ENCODE data around the gene C6orf62.

DNA sequence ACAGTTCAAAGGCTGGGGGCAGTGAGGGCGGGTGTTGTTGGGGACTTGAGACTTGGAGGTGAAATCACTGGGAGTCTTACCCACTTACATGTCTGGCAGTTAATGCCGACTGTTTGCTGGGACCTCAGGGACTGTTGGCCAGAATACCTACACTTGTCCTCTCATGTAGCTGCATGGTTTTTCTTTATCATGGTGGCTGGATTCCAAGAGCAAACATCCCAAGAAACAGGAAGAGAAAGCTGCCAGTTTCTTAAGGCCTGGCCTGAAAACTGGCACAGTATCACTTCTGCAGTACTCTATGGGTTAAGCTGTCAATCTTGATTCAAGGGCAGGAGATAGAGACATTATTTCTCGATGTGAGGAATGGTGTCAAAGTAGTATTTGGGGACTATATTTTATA, 19.8 kb upstream of the C6orf62 start:
- TF ChIP-seq, protein P1, sequence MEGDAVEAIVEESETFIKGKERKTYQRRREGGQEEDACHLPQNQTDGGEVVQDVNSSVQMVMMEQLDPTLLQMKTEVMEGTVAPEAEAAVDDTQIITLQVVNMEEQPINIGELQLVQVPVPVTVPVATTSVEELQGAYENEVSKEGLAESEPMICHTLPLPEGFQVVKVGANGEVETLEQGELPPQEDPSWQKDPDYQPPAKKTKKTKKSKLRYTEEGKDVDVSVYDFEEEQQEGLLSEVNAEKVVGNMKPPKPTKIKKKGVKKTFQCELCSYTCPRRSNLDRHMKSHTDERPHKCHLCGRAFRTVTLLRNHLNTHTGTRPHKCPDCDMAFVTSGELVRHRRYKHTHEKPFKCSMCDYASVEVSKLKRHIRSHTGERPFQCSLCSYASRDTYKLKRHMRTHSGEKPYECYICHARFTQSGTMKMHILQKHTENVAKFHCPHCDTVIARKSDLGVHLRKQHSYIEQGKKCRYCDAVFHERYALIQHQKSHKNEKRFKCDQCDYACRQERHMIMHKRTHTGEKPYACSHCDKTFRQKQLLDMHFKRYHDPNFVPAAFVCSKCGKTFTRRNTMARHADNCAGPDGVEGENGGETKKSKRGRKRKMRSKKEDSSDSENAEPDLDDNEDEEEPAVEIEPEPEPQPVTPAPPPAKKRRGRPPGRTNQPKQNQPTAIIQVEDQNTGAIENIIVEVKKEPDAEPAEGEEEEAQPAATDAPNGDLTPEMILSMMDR (conservative IDR thresholded peaks at IDR 0.05; ENCODE audit: low read depth in 2 of 2), result no peak
- TF ChIP-seq NANOG (IDR thresholded peaks at IDR 0.05; ENCODE audit: borderline replicate concordance) (no peak), EZH2 (IDR thresholded peaks at IDR 0.05; ENCODE audit: low read depth, unreplicated experiment) (no peak), POLR2AphosphoS5 (IDR thresholded peaks at IDR 0.05; ENCODE audit: low read depth) (no peak), EZH2phosphoT487 (IDR thresholded peaks at IDR 0.05; ENCODE audit: unreplicated experiment) (no peak), ZNF331 (CRISPR knock-in tag; IDR thresholded peaks at IDR 0.05; ENCODE audit: low read depth) (no peak), ZNF114 (CRISPR knock-in tag; IDR thresholded peaks at IDR 0.05) (no peak), JUNB (IDR thresholded peaks at IDR 0.05; ENCODE audit: unreplicated experiment) (no peak), CREB1 (CRISPR knock-in tag; IDR thresholded peaks at IDR 0.05; ENCODE audit: low read depth) (no peak), STAT1 (IDR thresholded peaks at IDR 0.05; ENCODE audit: unreplicated experiment) (no peak)
- TF ChIP-seq, protein P2, sequence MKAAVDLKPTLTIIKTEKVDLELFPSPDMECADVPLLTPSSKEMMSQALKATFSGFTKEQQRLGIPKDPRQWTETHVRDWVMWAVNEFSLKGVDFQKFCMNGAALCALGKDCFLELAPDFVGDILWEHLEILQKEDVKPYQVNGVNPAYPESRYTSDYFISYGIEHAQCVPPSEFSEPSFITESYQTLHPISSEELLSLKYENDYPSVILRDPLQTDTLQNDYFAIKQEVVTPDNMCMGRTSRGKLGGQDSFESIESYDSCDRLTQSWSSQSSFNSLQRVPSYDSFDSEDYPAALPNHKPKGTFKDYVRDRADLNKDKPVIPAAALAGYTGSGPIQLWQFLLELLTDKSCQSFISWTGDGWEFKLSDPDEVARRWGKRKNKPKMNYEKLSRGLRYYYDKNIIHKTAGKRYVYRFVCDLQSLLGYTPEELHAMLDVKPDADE (IDR thresholded peaks at IDR 0.05), result no peak
- TF ChIP-seq, protein P3, sequence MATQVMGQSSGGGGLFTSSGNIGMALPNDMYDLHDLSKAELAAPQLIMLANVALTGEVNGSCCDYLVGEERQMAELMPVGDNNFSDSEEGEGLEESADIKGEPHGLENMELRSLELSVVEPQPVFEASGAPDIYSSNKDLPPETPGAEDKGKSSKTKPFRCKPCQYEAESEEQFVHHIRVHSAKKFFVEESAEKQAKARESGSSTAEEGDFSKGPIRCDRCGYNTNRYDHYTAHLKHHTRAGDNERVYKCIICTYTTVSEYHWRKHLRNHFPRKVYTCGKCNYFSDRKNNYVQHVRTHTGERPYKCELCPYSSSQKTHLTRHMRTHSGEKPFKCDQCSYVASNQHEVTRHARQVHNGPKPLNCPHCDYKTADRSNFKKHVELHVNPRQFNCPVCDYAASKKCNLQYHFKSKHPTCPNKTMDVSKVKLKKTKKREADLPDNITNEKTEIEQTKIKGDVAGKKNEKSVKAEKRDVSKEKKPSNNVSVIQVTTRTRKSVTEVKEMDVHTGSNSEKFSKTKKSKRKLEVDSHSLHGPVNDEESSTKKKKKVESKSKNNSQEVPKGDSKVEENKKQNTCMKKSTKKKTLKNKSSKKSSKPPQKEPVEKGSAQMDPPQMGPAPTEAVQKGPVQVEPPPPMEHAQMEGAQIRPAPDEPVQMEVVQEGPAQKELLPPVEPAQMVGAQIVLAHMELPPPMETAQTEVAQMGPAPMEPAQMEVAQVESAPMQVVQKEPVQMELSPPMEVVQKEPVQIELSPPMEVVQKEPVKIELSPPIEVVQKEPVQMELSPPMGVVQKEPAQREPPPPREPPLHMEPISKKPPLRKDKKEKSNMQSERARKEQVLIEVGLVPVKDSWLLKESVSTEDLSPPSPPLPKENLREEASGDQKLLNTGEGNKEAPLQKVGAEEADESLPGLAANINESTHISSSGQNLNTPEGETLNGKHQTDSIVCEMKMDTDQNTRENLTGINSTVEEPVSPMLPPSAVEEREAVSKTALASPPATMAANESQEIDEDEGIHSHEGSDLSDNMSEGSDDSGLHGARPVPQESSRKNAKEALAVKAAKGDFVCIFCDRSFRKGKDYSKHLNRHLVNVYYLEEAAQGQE (IDR thresholded peaks at IDR 0.05; ENCODE audit: unreplicated experiment), result no peak
